ENCODE data around the gene PLCB3. TPM values are rescaled to one million over a fixed set of nuclear protein-coding genes. Genes with fewer than 3 reads are reported as not detected.

The PLCB3 gene
- polyA plus RNA-seq, 1 experiment: 11.7 TPM

DNA sequence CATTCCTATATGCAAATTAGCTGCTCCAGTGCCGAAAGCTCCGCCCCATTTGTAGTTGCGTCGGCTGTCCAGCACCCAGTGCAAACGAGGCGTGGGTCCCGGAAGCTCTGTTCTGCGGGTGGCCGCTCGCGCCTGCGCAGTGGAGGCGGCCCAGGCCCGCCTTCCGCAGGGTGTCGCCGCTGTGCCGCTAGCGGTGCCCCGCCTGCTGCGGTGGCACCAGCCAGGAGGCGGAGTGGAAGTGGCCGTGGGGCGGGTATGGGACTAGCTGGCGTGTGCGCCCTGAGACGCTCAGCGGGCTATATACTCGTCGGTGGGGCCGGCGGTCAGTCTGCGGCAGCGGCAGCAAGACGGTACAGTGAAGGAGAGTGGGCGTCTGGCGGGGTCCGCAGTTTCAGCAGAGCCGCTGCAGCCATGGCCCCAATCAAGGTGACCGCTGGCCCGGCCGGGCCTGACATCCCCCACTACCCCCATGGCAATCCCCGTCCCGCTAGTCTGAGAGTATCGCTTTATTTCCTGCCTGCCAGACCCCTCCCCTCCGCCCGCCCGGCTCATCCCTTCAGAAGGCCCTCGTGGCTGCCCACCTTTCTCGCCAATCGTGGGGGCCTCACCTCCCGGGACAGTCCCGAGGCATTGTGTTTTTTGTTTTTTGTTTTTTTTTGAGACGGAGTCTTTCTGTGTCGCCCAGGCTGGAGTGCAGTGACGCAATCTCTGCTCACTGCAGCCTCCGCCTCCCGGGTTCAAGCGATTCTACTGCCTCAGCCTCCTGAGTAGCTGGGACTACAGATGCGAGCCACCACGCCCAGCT lies 66.8 kb downstream of the PLCB3 start, which contains the start of gene PRDX5:
Gene PRDX5, plus strand, starts transcription at position 161 of the 805 bp plus-strand sequence. Its CDS starts 95 bp downstream, at position 256.
- Histone ChIP-seq H3K27ac (ENCODE audit: low read depth, low read length) (peak within 1 kb of the TSS; percentile 96), H3K27me3 (ENCODE audit: control insufficient read depth, insufficient read depth, low read length) (no peaks in the 10 kb centered on the region), H3K9me3 (ENCODE audit: control insufficient read depth, insufficient read depth, low read length) (no peaks in the 10 kb centered on the region; the same call in 1 of the 2 replicates), H3K4me3 (ENCODE audit: low read depth, low read length) (peak within 1 kb of the TSS; percentile 90)
- DNase-seq (ENCODE audit: low read depth, low spot score): peak; percentile 85
- TF ChIP-seq, protein P1, sequence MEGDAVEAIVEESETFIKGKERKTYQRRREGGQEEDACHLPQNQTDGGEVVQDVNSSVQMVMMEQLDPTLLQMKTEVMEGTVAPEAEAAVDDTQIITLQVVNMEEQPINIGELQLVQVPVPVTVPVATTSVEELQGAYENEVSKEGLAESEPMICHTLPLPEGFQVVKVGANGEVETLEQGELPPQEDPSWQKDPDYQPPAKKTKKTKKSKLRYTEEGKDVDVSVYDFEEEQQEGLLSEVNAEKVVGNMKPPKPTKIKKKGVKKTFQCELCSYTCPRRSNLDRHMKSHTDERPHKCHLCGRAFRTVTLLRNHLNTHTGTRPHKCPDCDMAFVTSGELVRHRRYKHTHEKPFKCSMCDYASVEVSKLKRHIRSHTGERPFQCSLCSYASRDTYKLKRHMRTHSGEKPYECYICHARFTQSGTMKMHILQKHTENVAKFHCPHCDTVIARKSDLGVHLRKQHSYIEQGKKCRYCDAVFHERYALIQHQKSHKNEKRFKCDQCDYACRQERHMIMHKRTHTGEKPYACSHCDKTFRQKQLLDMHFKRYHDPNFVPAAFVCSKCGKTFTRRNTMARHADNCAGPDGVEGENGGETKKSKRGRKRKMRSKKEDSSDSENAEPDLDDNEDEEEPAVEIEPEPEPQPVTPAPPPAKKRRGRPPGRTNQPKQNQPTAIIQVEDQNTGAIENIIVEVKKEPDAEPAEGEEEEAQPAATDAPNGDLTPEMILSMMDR (IDR thresholded peaks at IDR 0.05; ENCODE audit: low read depth, low read length): peak; percentile 12; the same call in 1 of the 2 replicates
- POLR2A ChIA-PET: interaction anchor here (0.7 to 1.9 kb wide), 16 partner anchors 9 to 1319 kb away, joined by 3 to 10 read pairs (median 4); partner anchors contain the start of genes ESRRA and STIP1
- CTCF ChIA-PET: interaction anchor here (0.5 to 2.5 kb wide), 12 partner anchors 13 to 260 kb away, joined by 3 to 38 read pairs (median 4); no protein-coding TSS in a partner anchor

Small RNAs within 50 kb of the gene (small RNA-seq; reads per million reads assigned to genes)
- not detected for gene RF00019 (ENCODE audit: insufficient read length, low read depth)

Other genes with a start within 250 kb of the PLCB3 start
- gene FLRT1, start 215.6 kb upstream of the PLCB3 start, polyA plus RNA-seq (2011; rRNA removed): 0.17 and 0.33 TPM in 2 replicates
- 8.0 and 8.1 TPM in 2 replicates for gene MACROD1, start 85.4 kb upstream of the PLCB3 start, polyA plus RNA-seq (2011; rRNA removed)
- gene STIP1, start 65.4 kb upstream of the PLCB3 start, polyA plus RNA-seq (2011; rRNA removed): 166 and 171 TPM in 2 replicates
- 0.38 and 0.72 TPM in 2 replicates for gene FERMT3, start 44.8 kb upstream of the PLCB3 start, polyA plus RNA-seq (2011; rRNA removed)
- gene TRPT1, start 25.3 kb upstream of the PLCB3 start, polyA plus RNA-seq (2011; rRNA removed): 21.6 and 34.0 TPM in 2 replicates
- gene NUDT22, start 25.3 kb upstream of the PLCB3 start, polyA plus RNA-seq (2011; rRNA removed): 18.8 and 29.1 TPM in 2 replicates
- gene DNAJC4, start 21.0 kb upstream of the PLCB3 start, polyA plus RNA-seq (2011; rRNA removed): 18.7 and 28.4 TPM in 2 replicates
- gene VEGFB, start 16.9 kb upstream of the PLCB3 start, polyA plus RNA-seq (2011; rRNA removed): 11.8 and 15.7 TPM in 2 replicates
- 29.9 and 39.0 TPM in 2 replicates for gene FKBP2, start 10.4 kb upstream of the PLCB3 start, polyA plus RNA-seq (2011; rRNA removed)
- 119 and 146 TPM in 2 replicates for gene PPP1R14B, start 4.6 kb upstream of the PLCB3 start, polyA plus RNA-seq (2011; rRNA removed)
- 36.1 and 54.8 TPM in 2 replicates for gene BAD, start 33.1 kb downstream of the PLCB3 start, polyA plus RNA-seq (2011; rRNA removed)
- gene GPR137, start 34.3 kb downstream of the PLCB3 start, polyA plus RNA-seq (2011; rRNA removed): 12.4 and 21.1 TPM in 2 replicates
- gene KCNK4, start 39.8 kb downstream of the PLCB3 start, polyA plus RNA-seq (2011; rRNA removed): not detected in 2 replicates
- 0.14 TPM in 1 of 2 replicates, not detected in the other for gene CATSPERZ, start 48.8 kb downstream of the PLCB3 start, polyA plus RNA-seq (2011; rRNA removed)
- 5.5 and 7.4 TPM in 2 replicates for gene ESRRA, start 54.0 kb downstream of the PLCB3 start, polyA plus RNA-seq (2011; rRNA removed)
- 194 and 208 TPM in 2 replicates for gene TRMT112, start 66.0 kb downstream of the PLCB3 start, polyA plus RNA-seq (2011; rRNA removed)
- 366 and 383 TPM in 2 replicates for gene PRDX5, start 66.6 kb downstream of the PLCB3 start, polyA plus RNA-seq (2011; rRNA removed)
- gene CCDC88B, start 88.7 kb downstream of the PLCB3 start, polyA plus RNA-seq (2011; rRNA removed): 1.4 and 2.0 TPM in 2 replicates
- gene RPS6KA4, start 107.6 kb downstream of the PLCB3 start, polyA plus RNA-seq (2011; rRNA removed): 21.9 and 29.6 TPM in 2 replicates

All from AG04450 (cell line).